T-helper 1 cell treated with Interleukin-12 subunit alpha and Interleukin-12 subunit beta and Interleukin-4 antibody, amounts not matched to agents 30 μg/mL and 1 μg/mL, for 36 hours (primary cell): ENCODE results near the gene SLFNL1.

Experiments used
- H3K27ac Mint-ChIP-seq: one replicate; pipeline ENCODE4 v1.8.0; 2021; ENCODE audit warnings: mild to moderate bottlenecking, mixed read lengths
- H3K27me3 Mint-ChIP-seq: one replicate; pipeline ENCODE4 v1.8.0; 2021; ENCODE audit warnings: low read depth, mixed read lengths
- H3K36me3 Mint-ChIP-seq: one replicate; pipeline ENCODE4 v1.8.0; 2021; ENCODE audit warnings: low read depth, mixed read lengths
- H3K4me1 Mint-ChIP-seq: one replicate; pipeline ENCODE4 v1.8.0; 2021; ENCODE audit warnings: low read depth, mixed read lengths
- H3K4me3 Mint-ChIP-seq: one replicate; pipeline ENCODE4 v1.8.0; 2021; ENCODE audit warnings: mild to moderate bottlenecking, moderate library complexity, mixed read lengths
- H3K9me3 Mint-ChIP-seq: one replicate; pipeline ENCODE4 v1.8.0; 2021; ENCODE audit warnings: mixed read lengths

Gene SLFNL1

DNA sequence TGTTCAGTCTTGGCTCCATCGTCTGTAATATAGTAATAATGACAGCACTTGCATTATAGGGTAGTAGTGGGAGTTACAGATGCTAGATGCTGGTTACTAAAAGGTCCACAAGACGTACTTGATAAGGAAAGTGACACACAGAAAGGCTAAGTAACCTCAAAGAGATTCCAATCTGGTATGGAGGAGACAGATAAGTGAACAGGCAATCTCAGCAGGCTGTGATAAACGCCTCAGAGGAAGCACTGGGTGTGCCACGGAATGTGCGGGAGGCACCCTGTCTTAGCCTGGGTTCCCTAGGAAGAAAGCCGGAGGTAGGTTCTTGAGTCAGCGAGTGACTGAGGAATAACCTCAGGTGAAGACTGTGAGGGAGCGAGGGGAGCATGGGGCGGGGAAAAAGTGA is 46.6 kb downstream of the SLFNL1 start:
- Mint-ChIP-seq H3K36me3 (peaks cover 2% of the 10 kb centered on the region), H3K4me3 (no peak overlapping the region), H3K9me3 (no peaks in the 10 kb centered on the region), H3K27ac (no peak overlapping the region), H3K27me3 (no peaks in the 10 kb centered on the region), H3K4me1 (peaks cover 15% of the 10 kb centered on the region)

DNA sequence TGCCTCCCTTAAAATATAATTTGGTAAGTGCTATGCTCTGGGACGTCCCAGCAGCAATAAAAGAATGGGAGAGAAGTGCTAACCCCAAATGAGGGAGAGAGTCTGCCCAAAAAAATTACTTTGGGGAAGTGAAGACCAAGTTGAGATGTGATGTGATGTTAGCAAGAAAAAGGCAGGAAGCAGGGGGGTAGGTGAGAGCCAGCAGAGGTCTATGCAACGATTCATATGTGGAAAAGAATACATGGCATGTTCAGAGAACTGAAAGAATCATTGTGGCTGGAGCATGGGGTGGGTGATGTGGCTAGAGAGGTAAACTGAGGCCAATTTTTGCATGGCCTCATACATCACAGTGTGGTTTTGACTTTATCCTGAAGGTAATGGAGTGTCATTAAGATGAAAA is 47.6 kb downstream of the SLFNL1 start:
- Mint-ChIP-seq H3K27me3 (no peaks in the 10 kb centered on the region), H3K36me3 (peaks cover 2% of the 10 kb centered on the region), H3K9me3 (no peaks in the 10 kb centered on the region), H3K4me3 (no peak overlapping the region), H3K4me1 (peaks cover 15% of the 10 kb centered on the region), H3K27ac (no peak overlapping the region)

DNA sequence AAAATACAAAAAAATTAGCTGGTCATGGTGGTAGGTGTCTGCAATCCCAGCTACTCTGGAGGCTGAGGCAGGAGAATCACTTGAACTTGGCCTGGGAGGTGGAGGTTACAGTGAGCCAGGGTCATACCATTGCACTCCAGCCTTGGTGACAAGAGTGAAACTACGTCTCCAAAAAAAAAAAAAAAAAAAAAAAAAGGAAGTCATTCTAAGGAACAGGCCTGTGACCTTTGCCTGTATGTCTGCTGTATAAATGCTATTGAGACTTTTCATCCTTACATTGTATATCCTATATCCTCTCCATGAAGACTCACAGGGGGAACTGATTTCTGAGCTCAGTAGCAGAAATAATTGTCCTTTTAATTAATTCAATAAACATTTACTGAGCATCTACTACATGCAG is 49.6 kb downstream of the SLFNL1 start:
- Mint-ChIP-seq H3K36me3 (peaks cover 2% of the 10 kb centered on the region), H3K4me1 (peaks cover 11% of the 10 kb centered on the region), H3K4me3 (no peak overlapping the region), H3K27ac (no peak overlapping the region), H3K27me3 (peaks cover 3% of the 10 kb centered on the region), H3K9me3 (no peaks in the 10 kb centered on the region)

DNA sequence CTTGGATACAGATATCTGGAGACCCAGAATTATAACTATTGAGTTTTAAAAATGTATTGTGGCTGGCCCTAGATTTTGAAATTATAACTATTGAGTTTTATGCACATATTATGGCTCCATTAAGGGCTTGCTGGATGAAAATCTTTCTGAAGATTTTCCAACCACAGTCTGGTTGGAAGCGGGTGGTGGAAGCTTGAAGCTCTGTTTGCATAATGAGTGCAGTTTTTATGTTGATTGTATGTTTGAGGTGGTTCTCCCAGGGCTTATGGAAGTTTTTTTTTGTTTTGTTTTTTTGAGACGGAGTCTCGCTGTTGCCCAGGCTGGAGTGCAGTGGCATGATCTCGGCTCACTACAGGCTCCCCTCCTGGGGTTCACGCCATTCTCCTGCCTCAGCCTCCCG is 52.1 kb downstream of the SLFNL1 start:
- H3K27me3 Mint-ChIP-seq, result peaks cover 3% of the 10 kb centered on the region
- H3K4me3 Mint-ChIP-seq, result no peak overlapping the region
- no peak overlapping the region for H3K27ac Mint-ChIP-seq
- H3K36me3 Mint-ChIP-seq, result no peaks in the 10 kb centered on the region
- no peaks in the 10 kb centered on the region for H3K9me3 Mint-ChIP-seq
- peaks cover 7% of the 10 kb centered on the region for H3K4me1 Mint-ChIP-seq

DNA sequence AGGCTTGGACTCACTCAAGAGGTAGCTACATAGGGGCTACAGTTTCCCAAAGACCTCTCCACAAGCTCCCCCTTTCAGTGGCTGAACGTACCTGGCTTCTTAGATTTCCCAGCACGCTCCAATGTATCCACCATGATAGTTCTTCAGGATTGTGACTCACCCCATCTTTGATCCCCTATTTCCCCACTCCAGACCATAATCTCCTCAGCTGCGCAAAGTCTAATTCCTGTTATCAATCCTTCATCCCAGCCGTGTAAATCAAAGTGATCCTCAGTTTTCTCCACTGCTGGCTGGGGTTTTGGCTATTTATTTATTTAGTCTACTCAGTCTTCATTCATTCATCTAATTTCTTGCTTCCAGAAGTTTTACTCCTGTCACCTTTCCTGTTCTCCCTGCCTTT is 55.1 kb downstream of the SLFNL1 start:
- Mint-ChIP-seq H3K27ac (no peak overlapping the region), H3K36me3 (no peaks in the 10 kb centered on the region), H3K9me3 (no peaks in the 10 kb centered on the region), H3K4me1 (no peaks in the 10 kb centered on the region), H3K27me3 (peaks cover 3% of the 10 kb centered on the region), H3K4me3 (no peak overlapping the region)
